HUES64 (cell line): Measurements from ENCODE around the gene IQGAP2.
"Not testable (repeated sequence)": the region's sequence is repeated elsewhere in the genome, so short reads cannot be mapped to it uniquely, and the experiment has no call there.

Experiments
- H3K27ac ChIP-seq: 2 replicates; pipeline ENCODE4 v1.7.0; 2013; ENCODE audit warnings: low read depth, low read length, inconsistent platforms
- H3K27me3 ChIP-seq: 2 replicates; pipeline ENCODE4 v1.6.1; 2013; ENCODE audit warnings: mild to moderate bottlenecking, low read length; ENCODE audit not compliant: insufficient read depth
- H3K36me3 ChIP-seq: 2 replicates; pipeline ENCODE4 v1.6.1; 2013; ENCODE audit warnings: mild to moderate bottlenecking, low read length; ENCODE audit not compliant: insufficient read depth
- H3K4me1 ChIP-seq: 2 replicates; pipeline ENCODE4 v1.6.1; 2013; ENCODE audit warnings: mild to moderate bottlenecking, low read length, moderate library complexity; ENCODE audit not compliant: insufficient read depth
- H3K4me3 ChIP-seq: 2 replicates; pipeline ENCODE4 v1.5.1; 2013; ENCODE audit warnings: mild to moderate bottlenecking, low read length, moderate library complexity
- H3K9ac ChIP-seq: 2 replicates; pipeline ENCODE4 v1.6.1; 2013; ENCODE audit warnings: mild to moderate bottlenecking, low read depth, low read length
- H3K9me3 ChIP-seq: 2 replicates; pipeline ENCODE4 v1.6.1; 2013; ENCODE audit warnings: low read depth, low read length; ENCODE audit not compliant: insufficient read depth
- WGBS: fragments of 150-250, 120-280 bp; methylation state at CpG from one replicate; pipeline ENCODE4 v1.1.7; 2013; ENCODE audit warnings: missing lambda C conversion rate; 5-methylcytosine and 5-hydroxymethylcytosine counted together

Gene IQGAP2

GRCh38 chr5:76514292-76514691, 111.2 kb downstream of the IQGAP2 start:
- 80% methylated on average over 4 of the region's 4 CpGs for WGBS
- H3K27ac ChIP-seq: no peak overlapping the region
- peaks cover 13% of the 10 kb centered on the region for H3K4me1 ChIP-seq
- no peak overlapping the region for H3K4me3 ChIP-seq
- H3K36me3 ChIP-seq: no peaks in the 10 kb centered on the region
- no peak overlapping the region for H3K9ac ChIP-seq
- no peaks in the 10 kb centered on the region for H3K9me3 ChIP-seq
- no peaks in the 10 kb centered on the region for H3K27me3 ChIP-seq

- Histone ChIP-seq H3K27me3 (no peaks in the 10 kb centered on the region), H3K4me3 (no peak overlapping the region), H3K27ac (no peak overlapping the region), H3K9ac (no peak overlapping the region), H3K9me3 (no peaks in the 10 kb centered on the region), H3K4me1 (peaks cover 13% of the 10 kb centered on the region), H3K36me3 (no peaks in the 10 kb centered on the region)
- WGBS: 83% methylated on average over 2 of the region's 2 CpGs
Observed at GRCh38 chr5:76514713-76515112, 111.6 kb downstream of the IQGAP2 start.

DNA sequence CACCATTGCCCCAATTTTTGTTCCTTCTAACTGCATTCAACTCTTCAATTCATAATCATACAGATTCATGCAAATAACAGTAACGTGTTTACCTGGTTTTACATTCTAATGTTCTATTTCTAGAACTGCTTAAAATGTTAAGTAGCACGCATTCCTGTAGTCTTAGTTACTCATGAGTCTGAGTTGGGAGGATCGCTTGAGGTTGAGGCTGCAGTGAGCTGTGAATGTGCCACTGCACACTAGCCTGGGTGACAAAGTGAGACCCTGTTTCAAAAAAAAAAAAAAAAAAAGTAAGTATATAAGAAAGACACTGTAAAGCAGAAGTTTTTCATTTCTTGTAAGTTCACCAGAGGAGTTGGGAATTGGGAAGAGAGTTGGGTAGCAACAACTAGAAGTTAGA, 114.2 kb downstream of the IQGAP2 start:
- no peak overlapping the region for H3K27ac ChIP-seq
- 96% methylated on average over 3 of the region's 3 CpGs for whole genome bisulfite sequencing
- no peaks in the 10 kb centered on the region for H3K27me3 ChIP-seq
- H3K9ac ChIP-seq: no peak overlapping the region
- H3K36me3 ChIP-seq: no peaks in the 10 kb centered on the region
- H3K4me1 ChIP-seq: peaks cover 23% of the 10 kb centered on the region
- no peaks in the 10 kb centered on the region for H3K9me3 ChIP-seq
- no peak overlapping the region for H3K4me3 ChIP-seq

GRCh38 chr5:76518246-76518645, 115.2 kb downstream of the IQGAP2 start:
- not testable (repeated sequence) for H3K27me3 ChIP-seq, H3K27ac ChIP-seq, H3K36me3 ChIP-seq, H3K9ac ChIP-seq, H3K4me3 ChIP-seq, H3K9me3 ChIP-seq
- peaks cover 32% of the 10 kb centered on the region for H3K4me1 ChIP-seq
- 82% methylated on average over 5 of the region's 5 CpGs for WGBS

- no peaks in the 10 kb centered on the region for H3K36me3 ChIP-seq
- WGBS: 90% methylated on average over 6 of the region's 6 CpGs
- no peaks in the 10 kb centered on the region for H3K9me3 ChIP-seq
- H3K4me1 ChIP-seq: peaks cover 54% of the 10 kb centered on the region
- no peaks in the 10 kb centered on the region for H3K27me3 ChIP-seq
- no peak overlapping the region for H3K4me3 ChIP-seq
- no peak overlapping the region for H3K9ac ChIP-seq
- H3K27ac ChIP-seq: no peak overlapping the region
Observed at GRCh38 chr5:76521240-76521758, 118.2 kb downstream of the IQGAP2 start.

GRCh38 chr5:76522103-76522935, 119.2 kb downstream of the IQGAP2 start:
- Histone ChIP-seq H3K36me3 (no peaks in the 10 kb centered on the region), H3K27ac (no peak overlapping the region), H3K9ac (no peak overlapping the region), H3K4me3 (no peak overlapping the region), H3K4me1 (peaks cover 53% of the 10 kb centered on the region), H3K9me3 (no peaks in the 10 kb centered on the region), H3K27me3 (no peaks in the 10 kb centered on the region)
- 97% methylated on average over 10 of the region's 11 CpGs for WGBS

DNA sequence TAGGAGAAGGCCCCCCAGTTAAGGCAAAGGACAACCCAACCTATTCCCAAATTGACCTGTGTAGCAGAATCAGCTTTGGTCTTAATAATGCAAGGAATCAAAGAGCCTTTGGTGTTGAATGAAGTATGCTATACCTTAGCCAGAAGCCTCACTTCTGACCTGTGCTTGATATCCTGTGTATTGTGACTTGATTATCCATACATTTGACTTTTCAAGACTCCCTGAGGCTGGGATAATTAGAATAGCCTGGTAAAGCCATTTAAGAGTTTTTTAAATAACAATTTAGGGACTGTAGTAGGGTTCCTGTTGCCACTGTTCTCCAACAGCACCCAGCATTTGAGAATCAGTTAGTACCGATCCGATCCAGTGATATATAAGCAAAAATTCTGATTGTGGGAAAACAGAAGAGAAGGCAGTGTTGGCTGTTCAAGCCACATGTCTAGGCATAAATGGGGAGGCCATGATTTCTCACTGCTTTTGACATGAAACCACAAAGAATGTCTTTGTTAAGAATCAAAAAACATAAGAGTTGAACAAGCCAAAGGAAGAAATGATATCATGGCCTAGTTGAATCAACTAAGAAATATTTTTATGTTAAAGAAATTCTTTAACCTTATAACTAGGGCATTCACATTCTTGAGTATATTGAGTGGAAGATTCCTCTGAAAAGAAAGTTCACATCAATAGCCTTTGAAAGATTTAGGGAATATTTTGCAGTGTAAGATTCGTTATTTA, 121.2 kb downstream of the IQGAP2 start:
- WGBS: 33% methylated on average over 3 of the region's 3 CpGs
- Histone ChIP-seq H3K4me3 (peak overlapping the region; percentile 30; the same call in 1 of the 2 replicates), H3K27me3 (no peaks in the 10 kb centered on the region), H3K27ac (peak overlapping the region; percentile 82), H3K36me3 (no peaks in the 10 kb centered on the region), H3K4me1 (peaks cover 61% of the 10 kb centered on the region), H3K9me3 (no peaks in the 10 kb centered on the region), H3K9ac (peak overlapping the region; percentile 15; the same call in 1 of the 2 replicates)

DNA sequence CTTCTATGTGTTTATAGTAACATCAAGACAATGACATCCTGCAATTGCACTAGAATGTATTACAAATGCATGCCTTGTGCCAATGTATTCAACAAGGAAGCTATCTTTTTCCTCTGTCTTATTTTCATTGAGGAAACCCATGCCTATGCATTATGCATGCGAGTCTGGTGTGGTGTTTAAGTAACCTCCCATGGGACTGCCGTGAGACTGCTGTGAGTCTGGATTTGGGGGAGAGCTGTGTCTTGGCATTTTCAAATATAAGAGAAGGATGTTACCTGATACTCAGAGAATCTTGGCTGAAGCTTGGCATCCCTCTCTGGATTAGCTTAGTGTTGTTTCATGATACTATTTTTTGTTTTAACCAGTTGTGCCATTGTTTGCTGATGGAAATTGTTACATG, 121.8 kb downstream of the IQGAP2 start:
- H3K27ac ChIP-seq: peak overlapping the region; percentile 82
- H3K36me3 ChIP-seq: no peaks in the 10 kb centered on the region
- H3K4me3 ChIP-seq: no peak overlapping the region
- H3K9ac ChIP-seq: 0 out of 2 replicates have a peak overlapping the region, but pooled peaks have one; percentile 1
- H3K27me3 ChIP-seq: no peaks in the 10 kb centered on the region
- no peaks in the 10 kb centered on the region for H3K9me3 ChIP-seq
- peaks cover 61% of the 10 kb centered on the region for H3K4me1 ChIP-seq
- WGBS: 47% methylated on average over 2 of the region's 2 CpGs

GRCh38 chr5:76525956-76526355, 122.9 kb downstream of the IQGAP2 start:
- Histone ChIP-seq H3K9me3 (no peaks in the 10 kb centered on the region), H3K4me1 (peaks cover 60% of the 10 kb centered on the region), H3K9ac (no peak overlapping the region), H3K27me3 (no peaks in the 10 kb centered on the region), H3K27ac (no peak overlapping the region), H3K4me3 (no peak overlapping the region), H3K36me3 (no peaks in the 10 kb centered on the region)
- 92% methylated on average over 2 of the region's 2 CpGs for WGBS

DNA sequence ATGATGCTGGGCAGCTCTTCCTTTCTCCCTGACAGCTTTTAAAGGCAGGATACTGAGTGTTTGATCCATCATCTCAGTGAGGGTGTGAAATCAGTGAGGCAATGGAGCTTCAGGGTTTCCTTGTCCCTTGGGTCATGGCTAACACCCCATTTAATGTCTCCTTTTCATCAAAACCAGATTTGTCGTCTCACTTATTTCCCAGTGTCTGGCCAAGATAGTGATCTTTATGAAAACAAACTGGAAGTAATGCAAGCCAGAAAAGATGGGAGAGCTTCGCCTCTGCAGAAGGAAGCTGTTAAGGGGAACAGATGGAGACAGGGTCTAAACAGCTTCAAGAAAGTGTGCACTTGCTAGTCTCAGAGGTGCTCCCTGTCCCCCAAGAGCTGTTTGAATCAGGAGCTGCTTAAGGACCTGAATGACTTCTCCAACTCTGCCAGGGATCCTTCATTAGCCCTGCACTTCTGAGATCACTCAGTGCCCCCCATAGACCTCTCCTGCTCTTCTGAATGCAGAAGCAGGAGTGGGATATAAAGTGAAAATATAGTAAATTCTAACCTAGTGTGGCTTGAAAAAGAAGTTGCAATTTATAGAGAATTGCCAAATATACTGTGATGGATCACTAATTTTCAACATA, 124.0 kb downstream of the IQGAP2 start:
- peaks cover 52% of the 10 kb centered on the region for H3K4me1 ChIP-seq

GRCh38 chr5:76527685-76528161, 124.6 kb downstream of the IQGAP2 start:
- H3K9me3 ChIP-seq: no peaks in the 10 kb centered on the region
- H3K27me3 ChIP-seq: no peaks in the 10 kb centered on the region
- no peaks in the 10 kb centered on the region for H3K36me3 ChIP-seq
- H3K27ac ChIP-seq: no peak overlapping the region
- 82% methylated on average over 2 of the region's 2 CpGs for WGBS
- peaks cover 48% of the 10 kb centered on the region for H3K4me1 ChIP-seq
- H3K9ac ChIP-seq: no peak overlapping the region
- no peak overlapping the region for H3K4me3 ChIP-seq

More for the DNA sequence above, 124.0 kb downstream of the IQGAP2 start:
- Histone ChIP-seq H3K4me3 (no peak overlapping the region), H3K27me3 (no peaks in the 10 kb centered on the region), H3K27ac (no peak overlapping the region), H3K9ac (no peak overlapping the region), H3K36me3 (no peaks in the 10 kb centered on the region), H3K9me3 (no peaks in the 10 kb centered on the region)
- 84% methylated on average over 2 of the region's 2 CpGs for WGBS
